Activated naive CD4-positive, alpha-beta T cell treated with anti-CD3 and anti-CD28 coated beads, Interleukin-2, amount 50 U/mL, for 16 hours (primary cell): ENCODE results near the gene SYNGR3.
"Not testable (repeated sequence)": the region's sequence is repeated elsewhere in the genome, so short reads cannot be mapped to it uniquely, and the experiment has no call there.

ENCODE experiments used
- DNase-seq: peaks from one replicate; pipeline ENCODE4 v3.0.0-alpha.2; 2020

Gene SYNGR3

GRCh38 chr16:2030036-2030435 is 40.3 kb downstream of the SYNGR3 start:
- DNase-seq = no peak

GRCh38 chr16:2031081-2031577 is 41.4 kb downstream of the SYNGR3 start:
- no peak for DNase-seq

GRCh38 chr16:2032285-2033056 is 42.7 kb downstream of the SYNGR3 start:
- no peak for DNase-seq

- DNase-seq = no peak
Measured at GRCh38 chr16:2033057-2033908, 43.5 kb downstream of the SYNGR3 start.

GRCh38 chr16:2033909-2034695 is 44.3 kb downstream of the SYNGR3 start:
- DNase-seq = not testable (repeated sequence)

GRCh38 chr16:2034696-2035430 is 45.1 kb downstream of the SYNGR3 start:
- DNase-seq = no peak

- DNase-seq = no peak
Measured at GRCh38 chr16:2035431-2036199, 45.8 kb downstream of the SYNGR3 start.

GRCh38 chr16:2036200-2036966 is 46.6 kb downstream of the SYNGR3 start:
- DNase-seq = no peak

GRCh38 chr16:2037115-2037514 is 47.3 kb downstream of the SYNGR3 start:
- no peak for DNase-seq

- no peak for DNase-seq
Measured at GRCh38 chr16:2037647-2038381, 48.0 kb downstream of the SYNGR3 start.

- DNase-seq = no peak
Measured at GRCh38 chr16:2038382-2039231, 48.8 kb downstream of the SYNGR3 start.

- no peak for DNase-seq
Measured at GRCh38 chr16:2039274-2040031, 49.7 kb downstream of the SYNGR3 start.

GRCh38 chr16:2040041-2040786 is 50.4 kb downstream of the SYNGR3 start:
- no peak for DNase-seq

- no peak for DNase-seq
Measured at GRCh38 chr16:2040787-2041522, 51.2 kb downstream of the SYNGR3 start.

- DNase-seq = no peak
Measured at GRCh38 chr16:2042171-2042985, 52.6 kb downstream of the SYNGR3 start.
